Measurements from ENCODE around the gene FSTL3.

DNA sequence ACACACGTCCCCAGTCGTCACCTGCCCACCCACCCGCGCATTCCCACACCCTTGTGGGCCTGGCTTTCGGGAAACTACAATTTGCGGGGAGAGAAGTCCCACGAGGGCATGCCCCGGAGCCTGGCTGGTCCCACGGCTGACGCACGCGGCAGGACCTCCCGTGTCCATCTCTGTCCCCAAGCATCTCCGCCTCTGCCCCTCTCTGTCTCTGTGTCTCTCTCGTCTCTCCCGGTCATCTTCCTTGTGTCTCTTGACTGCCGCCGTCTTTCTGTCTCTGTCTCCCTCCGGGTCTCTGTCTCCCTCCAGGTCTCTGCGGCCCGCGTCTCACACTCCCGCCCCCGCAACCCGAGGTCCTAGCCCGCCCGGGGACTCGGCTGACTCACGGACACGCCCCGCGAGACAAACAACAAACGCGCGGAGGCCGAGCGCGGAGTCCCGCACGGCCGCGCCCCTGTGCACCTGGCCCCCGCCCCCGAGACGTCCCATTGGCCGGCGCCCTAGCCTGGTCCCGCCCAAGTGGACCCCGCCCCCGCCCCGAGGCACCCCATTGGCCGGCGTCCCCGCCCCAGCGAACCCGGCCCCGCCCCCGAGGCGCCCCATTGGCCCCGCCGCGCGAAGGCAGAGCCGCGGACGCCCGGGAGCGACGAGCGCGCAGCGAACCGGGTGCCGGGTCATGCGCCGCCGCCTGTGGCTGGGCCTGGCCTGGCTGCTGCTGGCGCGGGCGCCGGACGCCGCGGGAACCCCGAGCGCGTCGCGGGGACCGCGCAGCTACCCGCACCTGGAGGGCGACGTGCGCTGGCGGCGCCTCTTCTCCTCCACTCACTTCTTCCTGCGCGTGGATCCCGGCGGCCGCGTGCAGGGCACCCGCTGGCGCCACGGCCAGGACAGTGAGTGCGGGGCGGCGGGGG is 36.7 kb upstream of the FSTL3 start, which contains the start of gene FGF22:
- TF ChIP-seq, protein P1, sequence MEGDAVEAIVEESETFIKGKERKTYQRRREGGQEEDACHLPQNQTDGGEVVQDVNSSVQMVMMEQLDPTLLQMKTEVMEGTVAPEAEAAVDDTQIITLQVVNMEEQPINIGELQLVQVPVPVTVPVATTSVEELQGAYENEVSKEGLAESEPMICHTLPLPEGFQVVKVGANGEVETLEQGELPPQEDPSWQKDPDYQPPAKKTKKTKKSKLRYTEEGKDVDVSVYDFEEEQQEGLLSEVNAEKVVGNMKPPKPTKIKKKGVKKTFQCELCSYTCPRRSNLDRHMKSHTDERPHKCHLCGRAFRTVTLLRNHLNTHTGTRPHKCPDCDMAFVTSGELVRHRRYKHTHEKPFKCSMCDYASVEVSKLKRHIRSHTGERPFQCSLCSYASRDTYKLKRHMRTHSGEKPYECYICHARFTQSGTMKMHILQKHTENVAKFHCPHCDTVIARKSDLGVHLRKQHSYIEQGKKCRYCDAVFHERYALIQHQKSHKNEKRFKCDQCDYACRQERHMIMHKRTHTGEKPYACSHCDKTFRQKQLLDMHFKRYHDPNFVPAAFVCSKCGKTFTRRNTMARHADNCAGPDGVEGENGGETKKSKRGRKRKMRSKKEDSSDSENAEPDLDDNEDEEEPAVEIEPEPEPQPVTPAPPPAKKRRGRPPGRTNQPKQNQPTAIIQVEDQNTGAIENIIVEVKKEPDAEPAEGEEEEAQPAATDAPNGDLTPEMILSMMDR (IDR thresholded peaks at IDR 0.05): peak in 2 of 6 experiments; percentile 10 to 23
- TF ChIP-seq POLR2A (IDR thresholded peaks at IDR 0.05): no peak
